ENCODE measurements around the gene KLHL36.
A peak's percentile ranks its signal among the peaks of the same experiment; 100 is the strongest.
"Not testable (repeated sequence)": the region's sequence is repeated elsewhere in the genome, so short reads cannot be mapped to it uniquely, and the experiment has no call there.

Gene KLHL36

DNA sequence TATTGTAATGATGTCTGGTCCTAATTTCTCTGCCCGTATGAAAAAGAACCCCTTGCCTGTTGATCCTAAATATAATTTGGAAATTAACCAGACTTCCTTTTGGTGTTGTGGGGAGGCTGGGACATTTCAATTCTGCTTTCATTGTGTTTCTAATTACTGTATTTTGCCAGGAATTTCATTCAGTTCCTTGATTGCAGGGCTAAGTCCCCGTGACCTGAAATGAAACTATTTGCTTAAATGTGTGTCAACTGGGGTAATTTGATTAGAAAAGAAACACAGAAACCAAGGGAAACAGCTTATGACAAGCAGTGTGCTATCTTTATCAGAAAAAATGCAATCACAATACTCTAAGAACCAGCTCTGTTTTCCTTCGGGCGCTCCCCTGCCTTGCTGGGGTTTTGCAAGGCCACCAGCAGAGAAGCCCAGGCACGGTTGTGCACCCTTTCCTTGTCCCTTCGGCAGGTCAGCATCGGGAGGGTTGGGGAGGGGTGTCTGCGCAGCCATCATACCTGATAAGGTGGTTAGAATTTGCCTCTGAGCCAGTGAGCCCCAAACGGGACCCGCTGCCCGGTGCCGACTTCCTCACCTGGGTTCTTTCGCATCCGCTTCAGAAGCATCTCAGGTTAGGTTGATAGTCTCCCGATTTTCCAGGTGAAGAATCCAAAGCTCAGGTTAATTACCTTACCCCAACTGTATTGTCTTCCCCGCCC, 19.4 kb downstream of the KLHL36 start:
- DNase-seq (ENCODE audit: low spot score): no peak
- FAIRE-seq: no peak

DNA sequence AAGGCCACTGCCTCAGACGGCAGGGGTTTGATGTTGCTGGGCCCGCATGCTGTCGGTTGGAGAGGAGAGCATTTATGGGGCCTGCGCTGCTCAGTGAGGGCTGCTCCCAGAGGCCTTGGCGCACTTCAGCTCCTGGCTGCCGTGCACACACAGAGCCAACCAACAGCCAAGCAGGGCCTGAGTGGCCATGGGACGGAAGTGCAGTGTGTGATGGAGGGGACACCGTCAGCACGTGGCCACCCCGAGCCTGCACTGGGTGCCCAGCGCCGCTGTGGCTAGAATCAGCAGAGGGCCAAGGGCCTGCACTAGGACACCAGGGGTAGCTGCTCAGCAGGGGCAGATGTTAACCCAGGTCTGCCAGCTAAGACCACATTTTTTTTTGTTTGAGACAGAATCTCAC, 21.8 kb downstream of the KLHL36 start:
- no peak for DNase-seq (ENCODE audit: low spot score)
- no peak for FAIRE-seq

GRCh38 chr16:84672276-84673202, 24.2 kb downstream of the KLHL36 start:
- DNase-seq (ENCODE audit: low spot score) (peak; percentile 48), FAIRE-seq (no peak)

GRCh38 chr16:84673203-84673535, 24.9 kb downstream of the KLHL36 start:
- no peak for FAIRE-seq
- DNase-seq (ENCODE audit: low spot score): no peak

GRCh38 chr16:84673561-84673960, 25.2 kb downstream of the KLHL36 start:
- FAIRE-seq (no peak), DNase-seq (ENCODE audit: low spot score) (no peak)

DNA sequence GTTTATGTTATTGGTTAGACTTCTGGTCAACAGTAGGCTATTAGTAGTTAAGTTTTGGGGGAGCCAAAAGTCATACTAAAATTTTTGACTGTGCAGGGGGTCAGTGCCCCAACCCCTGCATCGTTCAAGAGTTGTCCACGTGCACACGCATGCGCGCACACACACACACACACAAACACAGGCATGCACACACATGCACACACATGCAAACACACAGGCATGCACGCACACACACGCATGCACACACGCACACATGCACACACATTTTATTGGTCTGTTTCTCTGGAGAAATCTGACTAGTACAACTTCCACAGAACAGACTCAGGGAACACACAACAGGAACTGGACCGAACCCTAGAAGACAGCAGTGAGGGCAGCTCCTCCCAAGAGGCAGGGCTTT, 27.1 kb downstream of the KLHL36 start:
- FAIRE-seq (no peak), DNase-seq (ENCODE audit: low spot score) (no peak)

- FAIRE-seq (no peak), DNase-seq (ENCODE audit: low spot score) (no peak)
These were observed 27.6 kb downstream of the KLHL36 start for GRCh38 chr16:84675884-84676283.

DNA sequence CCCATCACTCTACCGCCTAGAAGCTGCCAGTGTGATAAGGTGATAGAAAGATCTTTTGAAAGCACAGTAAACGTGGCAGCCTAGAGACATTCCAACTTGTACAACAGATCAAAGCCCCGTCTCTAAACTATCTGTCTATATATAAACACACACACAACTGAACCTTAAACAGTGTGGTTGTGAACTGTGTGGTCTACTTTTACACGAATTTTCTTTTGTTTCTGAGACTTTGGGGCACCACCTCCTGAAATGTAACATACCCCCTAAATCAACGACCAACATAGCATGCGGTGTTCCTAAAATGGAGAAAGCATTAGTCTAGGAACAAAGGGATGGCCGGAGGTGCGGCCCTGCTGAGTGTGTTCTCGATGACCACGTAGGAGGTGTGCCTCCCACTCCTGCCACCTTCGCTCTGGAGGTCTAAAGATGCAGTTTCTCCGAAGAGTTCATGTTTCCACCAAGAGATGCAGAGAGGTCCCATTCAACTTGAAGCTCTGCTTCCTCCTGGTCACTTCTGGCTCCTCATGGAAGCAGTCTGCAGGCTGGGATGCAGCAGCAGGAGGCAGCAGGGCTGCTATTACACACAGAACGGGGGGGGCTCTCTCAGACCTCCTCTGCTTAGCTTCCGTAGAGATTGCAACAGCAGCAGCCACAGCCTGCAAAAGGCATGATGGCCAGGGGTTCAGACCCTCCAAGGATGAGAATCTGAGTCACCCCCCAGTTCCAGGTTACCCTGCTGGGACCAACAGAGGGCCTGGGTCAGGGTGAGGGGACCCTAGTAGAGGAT, 28.9 kb downstream of the KLHL36 start:
- FAIRE-seq: no peak
- DNase-seq (ENCODE audit: low spot score): no peak

DNA sequence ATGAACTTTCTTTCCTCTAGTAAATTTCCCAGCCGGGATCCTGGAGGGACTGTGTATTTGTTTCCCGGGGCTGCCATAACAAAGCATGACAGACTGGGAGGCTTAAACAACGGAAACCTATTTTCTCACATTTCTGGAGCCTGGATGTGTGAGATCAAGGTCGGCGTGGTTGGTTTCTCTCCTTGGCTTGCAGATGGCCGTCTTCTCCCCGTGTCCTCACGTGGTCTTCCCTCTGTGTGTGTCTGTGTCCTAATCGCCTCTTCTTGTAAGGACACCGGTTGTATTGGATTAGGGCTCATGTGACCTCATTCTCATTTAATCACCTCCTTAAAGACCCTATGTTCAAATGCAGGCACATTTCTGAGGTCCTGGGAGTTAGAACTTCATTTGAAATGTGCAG, 29.5 kb downstream of the KLHL36 start:
- DNase-seq (ENCODE audit: low spot score) (no peak), FAIRE-seq (no peak)

DNA sequence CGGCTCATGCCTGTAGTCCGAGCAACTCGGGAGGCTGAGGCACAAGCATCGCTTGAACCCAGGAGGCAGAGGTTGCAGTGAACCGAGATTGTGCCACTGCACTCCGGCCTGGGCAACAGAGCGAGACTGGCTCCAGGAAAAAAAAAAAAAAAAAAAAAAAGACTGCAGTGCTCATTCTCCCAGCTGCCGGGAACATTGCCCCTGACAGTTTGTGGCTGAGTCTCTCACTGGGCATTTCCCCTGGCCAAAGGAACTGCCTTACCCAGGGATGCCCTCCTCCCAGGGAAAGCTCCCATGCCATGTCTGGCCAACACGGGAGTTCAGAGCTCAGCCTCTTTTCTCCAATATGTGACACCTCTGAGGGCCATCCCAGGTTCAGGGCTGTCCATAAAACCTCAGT, 30.2 kb downstream of the KLHL36 start:
- FAIRE-seq (no peak), DNase-seq (ENCODE audit: low spot score) (peak; percentile 17)

DNA sequence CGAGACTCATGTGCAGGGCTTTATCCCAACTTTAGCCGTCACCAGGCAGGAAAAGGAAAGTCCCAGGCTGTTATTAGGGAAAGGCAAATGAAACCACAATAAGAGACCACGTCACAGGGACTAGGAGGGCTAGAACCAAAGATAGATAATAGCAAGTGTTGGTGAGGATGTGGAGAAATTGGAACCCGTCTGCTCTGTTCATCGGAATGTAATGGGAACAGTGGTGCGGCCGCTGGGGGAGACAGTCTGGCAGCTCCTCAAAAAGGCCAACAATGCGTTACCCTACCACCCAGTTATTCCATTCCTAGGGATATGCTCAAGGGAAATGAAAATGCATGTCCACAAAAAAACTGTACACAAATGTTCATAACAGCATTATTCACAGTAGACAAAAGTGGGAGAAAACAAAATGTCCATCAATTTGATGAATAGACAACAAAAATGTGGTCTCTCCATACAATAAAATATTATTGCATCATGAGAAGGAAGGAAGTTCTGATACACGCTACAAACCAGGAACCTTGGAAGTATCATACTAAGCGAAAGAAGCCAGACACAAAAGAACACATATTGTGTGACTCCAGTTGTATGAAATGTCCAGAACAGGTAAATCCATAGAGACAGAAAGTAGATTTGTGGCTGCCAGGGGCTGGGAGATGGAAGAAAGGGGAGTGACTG, 32.0 kb downstream of the KLHL36 start:
- FAIRE-seq (no peak), DNase-seq (ENCODE audit: low spot score) (no peak)

DNA sequence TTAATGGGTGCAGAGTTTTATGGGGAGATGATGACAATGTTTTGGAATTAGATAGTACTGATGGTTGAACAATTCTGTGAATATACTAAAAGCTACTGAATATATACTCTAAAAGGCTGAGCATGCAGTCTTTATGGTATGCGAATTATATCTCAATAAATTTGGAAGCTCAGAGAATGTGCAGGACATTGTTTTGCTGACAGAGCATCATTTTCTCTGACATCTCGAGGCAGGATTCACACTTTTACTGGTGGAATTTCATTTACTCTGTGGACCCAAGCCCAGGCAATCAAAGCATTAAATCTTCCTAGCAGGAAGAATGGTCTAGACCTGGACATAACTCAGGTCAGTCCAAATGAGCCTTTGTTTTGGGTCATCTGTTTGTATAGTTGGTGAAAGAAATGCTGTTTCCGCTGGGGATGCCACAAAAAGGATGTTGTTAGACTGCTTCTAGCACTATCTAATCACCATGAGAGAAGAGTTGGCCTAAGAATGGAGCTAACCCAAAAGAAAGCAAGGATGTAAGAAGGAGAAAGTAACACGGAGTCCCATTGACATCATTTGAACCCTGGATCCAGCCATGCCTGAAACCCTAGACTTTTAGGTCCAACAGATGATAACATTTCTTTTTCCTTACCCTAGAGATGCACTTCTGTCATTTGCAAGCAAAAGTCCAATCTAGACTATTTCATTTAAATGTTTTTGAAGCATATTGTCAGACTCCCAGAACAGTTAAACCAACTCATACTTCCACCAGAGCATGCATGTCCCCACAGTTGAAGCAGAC, 32.7 kb downstream of the KLHL36 start:
- FAIRE-seq: no peak

GRCh38 chr16:84683691-84684591, 35.6 kb downstream of the KLHL36 start:
- no peak for FAIRE-seq
- DNase-seq (ENCODE audit: low spot score): no peak

More for the DNA sequence above, 32.7 kb downstream of the KLHL36 start:
- DNase-seq (ENCODE audit: low spot score): no peak

GRCh38 chr16:84684592-84684965, 36.3 kb downstream of the KLHL36 start:
- FAIRE-seq: no peak
- no peak for DNase-seq (ENCODE audit: low spot score)

- FAIRE-seq (no peak), DNase-seq (ENCODE audit: low spot score) (no peak)
These were observed 36.9 kb downstream of the KLHL36 start for GRCh38 chr16:84685210-84685609.

DNA sequence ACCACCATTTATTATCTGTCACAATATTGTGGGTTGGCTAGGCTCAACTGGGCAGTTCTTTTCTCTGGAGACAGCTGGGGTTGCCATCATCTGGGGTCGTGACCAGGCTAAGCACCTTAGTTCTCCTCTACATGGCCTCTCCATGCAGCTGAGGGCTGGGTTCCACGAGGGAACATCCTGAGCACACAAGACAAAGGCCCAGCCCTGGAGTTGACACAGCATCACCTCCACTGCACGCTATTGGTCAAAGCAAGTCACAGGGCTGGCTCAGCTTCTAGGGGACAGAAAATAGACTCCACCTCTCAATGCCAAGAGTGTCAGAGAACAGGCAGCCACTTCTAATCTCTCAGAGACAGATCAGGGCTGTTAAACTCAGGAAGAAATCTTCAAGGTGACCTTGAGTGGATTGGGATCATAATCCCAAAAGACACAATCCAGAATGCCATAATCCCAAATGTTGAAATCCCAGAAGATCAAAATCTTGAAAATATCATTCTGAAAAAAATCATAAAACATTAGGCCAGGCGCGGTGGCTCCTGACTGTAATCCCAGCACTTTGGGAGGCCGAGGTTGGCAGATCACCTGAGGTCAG, 38.5 kb downstream of the KLHL36 start:
- FAIRE-seq (no peak), DNase-seq (ENCODE audit: low spot score) (no peak)

DNA sequence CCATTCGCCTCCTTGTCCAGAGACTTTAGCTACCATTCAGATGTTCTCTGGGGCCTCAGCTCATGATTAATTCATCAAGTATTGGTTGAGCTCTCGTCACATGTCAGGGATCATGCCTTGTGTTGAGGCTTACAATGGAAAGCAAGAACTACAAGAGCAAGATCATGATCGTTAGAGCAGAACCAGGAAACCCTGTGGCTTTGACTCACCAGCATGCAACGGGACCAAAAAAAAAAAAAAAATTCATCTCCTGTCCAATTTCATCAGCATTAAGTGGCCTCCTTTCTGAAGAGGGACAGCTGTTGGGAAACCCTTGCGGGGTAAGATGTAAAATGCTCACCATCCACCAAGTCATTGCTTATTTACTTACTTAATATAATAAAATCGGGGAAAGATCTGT, 39.4 kb downstream of the KLHL36 start:
- DNase-seq (ENCODE audit: low spot score) (peak; percentile 94), FAIRE-seq (peak; percentile 95)

DNA sequence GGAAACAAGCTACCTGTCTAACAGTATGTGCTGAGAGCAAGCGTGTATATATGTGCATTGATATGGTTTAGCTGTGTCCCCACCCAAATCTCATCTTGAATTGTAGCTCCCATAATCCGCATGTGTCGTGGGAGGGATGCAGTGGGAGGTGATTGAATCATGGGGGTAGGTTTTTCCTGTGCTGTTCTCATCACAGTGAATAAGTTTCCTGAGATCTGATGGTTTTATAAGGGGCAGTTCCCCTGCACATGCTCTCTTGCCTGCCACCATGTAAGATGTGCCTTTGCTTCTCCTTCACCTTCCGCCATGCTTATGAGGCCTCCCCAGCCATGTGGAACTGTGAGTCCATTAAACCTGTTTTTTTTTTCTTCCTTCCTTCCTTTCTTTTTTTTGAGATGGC, 39.9 kb downstream of the KLHL36 start:
- not testable (repeated sequence) for FAIRE-seq; DNase-seq (ENCODE audit: low spot score)

DNA sequence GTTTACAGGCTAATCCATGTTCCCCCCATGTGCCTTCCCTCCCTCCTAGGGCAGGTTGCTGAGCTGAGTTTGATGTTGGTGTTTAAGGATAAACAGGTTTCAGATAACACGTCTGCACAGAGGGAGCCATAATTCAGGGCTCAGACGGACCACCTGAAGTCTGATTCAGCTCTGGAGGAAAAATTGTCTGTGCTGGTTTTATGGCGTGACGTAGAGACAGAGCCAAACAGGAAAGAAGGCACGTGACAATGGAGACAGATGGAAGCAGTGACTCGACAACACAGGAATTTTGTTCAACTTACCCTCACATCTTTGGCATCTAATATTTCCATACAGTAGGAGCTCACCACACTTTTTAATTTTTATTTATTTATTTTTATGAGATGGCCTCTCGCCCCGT, 40.8 kb downstream of the KLHL36 start:
- DNase-seq (ENCODE audit: low spot score) (peak; percentile 65), FAIRE-seq (no peak)
